H1 (cell line): Measurements from ENCODE around the gene UBAP2L. TPM values are rescaled to one million over a fixed set of nuclear protein-coding genes. Genes with fewer than 3 reads are reported as not detected.

ENCODE experiments used
- ATF2 ChIP-seq: IDR thresholded peaks from 2 replicates; pipeline ENCODE4 v1.6.1; 2012; ENCODE audit warnings: low read length, inconsistent platforms
- CBX8 ChIP-seq: fragments of 300-800, 300-1000 bp; sonication (generic); IDR thresholded peaks from 2 replicates; pipeline ENCODE4 v1.7.1; 2016; ENCODE audit warnings: low read depth, low read length, borderline replicate concordance
- CHD7 ChIP-seq: fragments of 300-600 bp; sonication (generic); IDR thresholded peaks from 2 replicates; pipeline ENCODE4 v1.7.1; 2012; ENCODE audit warnings: low read length, moderate library complexity, mild to moderate bottlenecking, inconsistent platforms; ENCODE audit not compliant: insufficient replicate concordance
- PHF8 ChIP-seq: fragments of 200-600 bp; sonication (generic); conservative IDR thresholded peaks from 2 replicates; pipeline ENCODE4 v1.7.1; 2012; ENCODE audit warnings: low read depth, mild to moderate bottlenecking, inconsistent platforms, low read length, moderate library complexity
- TEAD4 ChIP-seq: IDR thresholded peaks from 2 replicates; pipeline ENCODE4 v1.6.1; 2012; ENCODE audit warnings: low read depth, low read length, inconsistent platforms, mixed read lengths
- USF2 ChIP-seq: IDR thresholded peaks from 2 replicates; pipeline ENCODE4 v1.6.1; 2011; ENCODE audit warnings: low read length, improper control_type of control experiment
- polyA plus RNA-seq, 7 experiments: library from polyadenylated mRNA; depleted of rRNA in 3 of 7; stranded (reverse) in 5 of 7; unstranded in 2 of 7; fragments of >200 nt in 5 of 7; fragments of 200-250 nt in 2 of 7; gene quantifications; 1 replicate in 5 of 7; 2 replicates in 1 of 7; 4 replicates in 1 of 7; pipeline versions ENCODE4 v1.2.1 to v1.2.3, GENCODE V29; 2011 to 2013; ENCODE audit warnings: missing spikeins in 2 of 7, mixed read lengths in 2 of 7
- total RNA-seq: library from RNA; stranded (reverse); fragmentation: NEBNext Ultra II Directional; extraction: Animal tissue kit (Norgen Biotek cat#: 25700); gene quantifications from 2 replicates; pipeline ENCODE4 v1.2.1, GENCODE V29; 2021

UBAP2L gene
- total and polyA plus RNA-seq, 2 of the 8 experiments (the other 6 are each of a cell fraction or from before 2014, with no cell fraction given): 254 to 349 TPM

- TF ChIP-seq USF2 (no peak), CBX8 (no peak), TEAD4 (no peak), ATF2 (no peak), CHD7 (no peak), PHF8 (no peak)
- TF ChIP-seq, all 59 proteins: peak for 0
Measured at GRCh38 chr1:154290921-154291320, 70.2 kb downstream of the UBAP2L start (continued).
